GM20000 (cell line): ENCODE data around the gene OBSL1.
A peak's percentile ranks its signal among the peaks of the same experiment; 100 is the strongest.

Source experiments
- DNase-seq: peaks from one replicate; pipeline ENCODE4 v3.0.0; 2012; ENCODE audit warnings: low spot score
- CTCF ChIP-seq: IDR thresholded peaks from 2 replicates; pipeline ENCODE4 v1.5.1; 2012; ENCODE audit warnings: mild to moderate bottlenecking, control low read depth; ENCODE audit errors: extremely low read depth, missing control alignments

OBSL1 gene

GRCh38 chr2:219565130-219566080 lies 5.9 kb downstream of the OBSL1 start:
- no peak for TF ChIP-seq CTCF
- DNase-seq = no peak

GRCh38 chr2:219563271-219563928 lies 7.9 kb downstream of the OBSL1 start:
- no peak for TF ChIP-seq CTCF
- DNase-seq = no peak

GRCh38 chr2:219562049-219563020 lies 9.0 kb downstream of the OBSL1 start:
- DNase-seq = no peak
- no peak for TF ChIP-seq CTCF

GRCh38 chr2:219561179-219562048 lies 9.9 kb downstream of the OBSL1 start:
- DNase-seq = no peak

GRCh38 chr2:219560893-219561178 lies 10.5 kb downstream of the OBSL1 start:
- DNase-seq = no peak
- TF ChIP-seq CTCF = no peak

More at GRCh38 chr2:219561179-219562048, 9.9 kb downstream of the OBSL1 start:
- no peak for TF ChIP-seq CTCF

GRCh38 chr2:219560037-219560892 lies 11.1 kb downstream of the OBSL1 start:
- peak; percentile 77 for DNase-seq
- TF ChIP-seq CTCF = peak; percentile 56
